ENCODE measurements around the gene RPL5.

Gene RPL5

GRCh38 chr1:92790867-92791266 is 41.0 kb upstream of the RPL5 start:
- ChIA-PET POLR2A (no interaction called here), CTCF (interaction anchor here (1.5 to 3.4 kb wide), 5 partner anchors 10 to 122 kb away, joined by 3 to 18 read pairs (median 6); no protein-coding TSS in a partner anchor)
- TF ChIP-seq, protein P1, sequence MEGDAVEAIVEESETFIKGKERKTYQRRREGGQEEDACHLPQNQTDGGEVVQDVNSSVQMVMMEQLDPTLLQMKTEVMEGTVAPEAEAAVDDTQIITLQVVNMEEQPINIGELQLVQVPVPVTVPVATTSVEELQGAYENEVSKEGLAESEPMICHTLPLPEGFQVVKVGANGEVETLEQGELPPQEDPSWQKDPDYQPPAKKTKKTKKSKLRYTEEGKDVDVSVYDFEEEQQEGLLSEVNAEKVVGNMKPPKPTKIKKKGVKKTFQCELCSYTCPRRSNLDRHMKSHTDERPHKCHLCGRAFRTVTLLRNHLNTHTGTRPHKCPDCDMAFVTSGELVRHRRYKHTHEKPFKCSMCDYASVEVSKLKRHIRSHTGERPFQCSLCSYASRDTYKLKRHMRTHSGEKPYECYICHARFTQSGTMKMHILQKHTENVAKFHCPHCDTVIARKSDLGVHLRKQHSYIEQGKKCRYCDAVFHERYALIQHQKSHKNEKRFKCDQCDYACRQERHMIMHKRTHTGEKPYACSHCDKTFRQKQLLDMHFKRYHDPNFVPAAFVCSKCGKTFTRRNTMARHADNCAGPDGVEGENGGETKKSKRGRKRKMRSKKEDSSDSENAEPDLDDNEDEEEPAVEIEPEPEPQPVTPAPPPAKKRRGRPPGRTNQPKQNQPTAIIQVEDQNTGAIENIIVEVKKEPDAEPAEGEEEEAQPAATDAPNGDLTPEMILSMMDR (IDR thresholded peaks at IDR 0.05; ENCODE audit: control extremely low read depth, extremely low read depth, low read depth, missing control alignments): no peak
- DNase-seq (ENCODE audit: extremely low spot score): no peak

DNA sequence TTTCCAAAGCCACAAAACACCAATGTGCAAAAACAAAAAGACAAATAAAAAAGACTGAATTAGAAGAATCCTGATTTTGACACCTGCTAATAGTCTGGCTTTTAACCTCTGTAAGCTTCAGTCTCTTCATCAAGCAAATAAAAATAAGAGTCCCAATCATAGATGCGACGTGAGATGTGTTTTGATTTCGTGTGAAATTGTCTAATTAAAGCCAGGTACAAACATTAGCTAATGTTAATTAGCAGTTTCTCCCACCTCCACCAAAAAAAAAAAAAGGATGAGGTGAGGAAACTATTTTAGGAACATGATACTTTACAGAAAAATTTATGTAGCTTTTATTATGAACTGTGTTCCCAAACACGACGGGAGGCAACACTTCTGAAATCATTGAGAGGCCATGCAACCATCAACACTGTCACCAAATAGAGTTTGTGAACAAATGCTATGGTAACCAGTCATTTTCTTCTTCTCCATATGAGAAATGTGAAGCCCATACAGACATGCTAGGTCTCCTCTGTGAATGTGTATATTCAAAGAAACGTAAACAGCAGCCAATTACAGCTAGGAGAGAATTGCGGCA is 40.3 kb upstream of the RPL5 start:
- no peak for DNase-seq (ENCODE audit: extremely low spot score)
- POLR2A ChIA-PET: no interaction called here
- TF ChIP-seq, protein P1 (IDR thresholded peaks at IDR 0.05; ENCODE audit: control extremely low read depth, extremely low read depth, low read depth, missing control alignments): no peak
- CTCF ChIA-PET: interaction anchor here (0.9 to 3.4 kb wide), 4 partner anchors 26 to 122 kb away, joined by 3 to 18 read pairs (median 8); no protein-coding TSS in a partner anchor

DNA sequence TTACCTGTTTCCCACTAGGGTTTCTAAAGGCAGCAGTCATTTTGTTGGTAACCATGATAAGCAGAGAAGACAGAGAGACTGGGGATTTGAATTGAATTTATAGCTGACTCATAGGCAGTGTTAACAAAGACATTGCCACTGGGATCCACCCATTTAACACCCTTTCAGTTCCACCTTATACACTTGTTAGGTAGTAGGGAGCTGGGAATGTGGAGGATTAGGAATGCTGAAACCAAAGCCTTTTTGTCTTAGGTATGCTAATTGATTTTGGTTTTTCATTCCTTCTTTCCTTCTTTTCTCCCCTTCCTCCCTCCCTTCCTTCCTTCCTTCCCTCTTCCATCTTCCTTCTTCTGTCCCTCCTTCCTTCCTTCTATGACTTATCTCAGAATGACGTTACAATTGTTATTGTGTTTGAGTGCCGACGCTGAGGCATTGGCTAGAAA is 39.5 kb upstream of the RPL5 start:
- TF ChIP-seq, protein P1 (IDR thresholded peaks at IDR 0.05; ENCODE audit: control extremely low read depth, extremely low read depth, low read depth, missing control alignments): no peak
- no peak for DNase-seq (ENCODE audit: extremely low spot score)
- POLR2A ChIA-PET: no interaction called here
- CTCF ChIA-PET: interaction anchor here (0.9 to 3.1 kb wide), 3 partner anchors 25 to 121 kb away, joined by 3 to 12 read pairs (median 3); no protein-coding TSS in a partner anchor

DNA sequence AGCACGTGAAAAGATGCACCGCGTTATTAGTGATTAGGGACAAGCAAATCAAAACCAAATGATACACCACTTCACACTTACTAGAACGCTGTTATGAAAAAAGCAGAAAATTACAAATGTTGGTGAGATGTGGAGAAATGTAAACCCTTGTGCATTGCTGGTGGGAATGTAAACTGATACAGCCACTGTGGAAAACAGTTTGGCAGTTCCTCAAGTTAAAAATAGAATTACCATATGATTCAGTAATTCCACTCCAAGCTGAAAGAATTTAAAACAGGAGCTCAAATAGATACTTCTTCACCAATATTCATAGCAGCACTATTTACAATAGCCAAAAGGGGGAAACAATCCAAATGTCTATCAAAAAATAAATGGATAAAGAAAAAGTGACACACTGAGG is 36.7 kb upstream of the RPL5 start:
- TF ChIP-seq, protein P1 (IDR thresholded peaks at IDR 0.05; ENCODE audit: control extremely low read depth, extremely low read depth, low read depth, missing control alignments): no peak
- ChIA-PET CTCF (interaction anchor here (1.0 to 1.5 kb wide), 2 partner anchors 9 to 23 kb away, joined by 3 to 4 read pairs; no protein-coding TSS in a partner anchor), POLR2A (no interaction called here)
- no peak for DNase-seq (ENCODE audit: extremely low spot score)

DNA sequence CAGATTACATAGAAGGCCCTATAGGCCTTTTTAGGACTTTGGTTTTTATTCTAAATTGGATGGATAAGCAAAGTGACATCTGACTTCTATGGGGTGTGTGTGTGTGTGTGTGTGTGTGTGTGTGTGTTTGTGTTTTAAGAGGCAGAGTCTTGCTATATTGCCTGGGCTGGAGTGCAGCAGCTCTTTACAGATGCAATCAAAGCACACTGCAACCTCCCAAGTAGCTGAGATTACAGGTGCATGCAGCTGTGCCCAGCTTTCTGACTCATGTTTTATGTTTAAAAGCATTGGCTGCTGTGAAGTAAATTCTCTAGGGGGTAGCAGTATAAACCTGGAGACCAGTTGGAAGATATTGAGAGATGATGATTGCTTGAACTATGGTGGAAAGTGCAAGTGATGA is 34.5 kb upstream of the RPL5 start:
- TF ChIP-seq, protein P1 (IDR thresholded peaks at IDR 0.05; ENCODE audit: control extremely low read depth, extremely low read depth, low read depth, missing control alignments): no peak
- ChIA-PET POLR2A (no interaction called here), CTCF (interaction anchor here (1.5 to 1.6 kb wide), 2 partner anchors 21 kb away, joined by 4 to 7 read pairs; no protein-coding TSS in a partner anchor)
- DNase-seq (ENCODE audit: extremely low spot score): no peak

- DNase-seq (ENCODE audit: extremely low spot score): no peak
- ChIA-PET CTCF (interaction anchor here (1.6 kb wide), 1 partner anchor 20 kb away, joined by 4 read pairs; no protein-coding TSS in a partner anchor), POLR2A (no interaction called here)
- TF ChIP-seq, protein P1 (IDR thresholded peaks at IDR 0.05; ENCODE audit: control extremely low read depth, extremely low read depth, low read depth, missing control alignments): no peak
Observed at GRCh38 chr1:92797961-92798360, 33.9 kb upstream of the RPL5 start.

Measured in GM10248 (cell line).